ENCODE measurements around the gene PRCC. TPM values are rescaled to one million over a fixed set of nuclear protein-coding genes. Genes with fewer than 3 reads are reported as not detected.

Gene PRCC
- total and polyA plus RNA-seq, 2 of the 13 experiments (the other 11 are each of a cell fraction or from before 2014, with no cell fraction given) = 24.2 to 40.5 TPM

DNA sequence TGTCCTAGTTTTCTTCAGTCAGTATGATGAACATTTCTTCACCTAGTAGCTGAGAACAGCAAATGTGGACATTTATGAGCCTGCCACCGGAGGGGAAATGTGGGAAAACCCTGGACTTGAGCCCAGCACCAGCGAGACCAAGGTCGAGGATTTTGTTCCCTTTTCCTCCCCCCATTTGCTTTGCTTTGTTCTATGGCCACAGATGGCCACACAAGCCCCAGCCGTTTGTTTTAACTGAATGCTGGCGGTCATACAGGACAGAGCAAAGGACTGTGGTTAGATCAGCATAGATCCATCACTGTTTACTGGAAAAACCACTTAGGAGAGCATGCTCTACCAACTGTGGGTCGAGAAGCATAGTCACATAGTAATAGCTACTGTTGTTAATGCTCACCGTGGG, 28.5 kb downstream of the PRCC start (continued):
- TF ChIP-seq IRF2 (CRISPR knock-in tag; IDR thresholded peaks at IDR 0.05) (peak; percentile 54), ZNF777 (CRISPR knock-in tag; IDR thresholded peaks at IDR 0.05) (no peak), ZNF460 (CRISPR knock-in tag; IDR thresholded peaks at IDR 0.05; ENCODE audit: borderline replicate concordance) (no peak), TSC22D2 (CRISPR knock-in tag; IDR thresholded peaks at IDR 0.05; ENCODE audit: borderline replicate concordance) (no peak), ISX (CRISPR knock-in tag; conservative IDR thresholded peaks at IDR 0.05) (no peak), KLF11 (CRISPR knock-in tag; IDR thresholded peaks at IDR 0.05) (no peak), ZNF749 (CRISPR knock-in tag; IDR thresholded peaks at IDR 0.05; ENCODE audit: borderline replicate concordance) (no peak), MED8 (CRISPR knock-in tag; IDR thresholded peaks at IDR 0.05; ENCODE audit: insufficient replicate concordance) (no peak), ZNF335 (CRISPR knock-in tag; IDR thresholded peaks at IDR 0.05) (no peak), XRCC5 (optimal IDR thresholded peaks at IDR 0.05; ENCODE audit: low read length) (no peak), PITX1 (CRISPR knock-in tag; IDR thresholded peaks at IDR 0.05) (no peak), ZNF746 (CRISPR knock-in tag; IDR thresholded peaks at IDR 0.05) (no peak), RBM39 (IDR thresholded peaks at IDR 0.05; ENCODE audit: low read depth, low read length, poor library complexity, severe bottlenecking) (no peak), PRMT3 (CRISPR knock-in tag; IDR thresholded peaks at IDR 0.05; ENCODE audit: borderline replicate concordance, low read depth) (no peak), ZNF383 (CRISPR knock-in tag; IDR thresholded peaks at IDR 0.05; ENCODE audit: borderline replicate concordance) (no peak), SALL2 (CRISPR knock-in tag; IDR thresholded peaks at IDR 0.05) (no peak), ZNF879 (CRISPR knock-in tag; IDR thresholded peaks at IDR 0.05) (no peak), ATF7 (IDR thresholded peaks at IDR 0.05) (no peak), ATF7 (CRISPR knock-in tag; IDR thresholded peaks at IDR 0.05) (no peak), NFRKB (IDR thresholded peaks at IDR 0.05) (no peak), THAP11 (CRISPR knock-in tag; IDR thresholded peaks at IDR 0.05) (no peak), ZNF10 (CRISPR knock-in tag; IDR thresholded peaks at IDR 0.05; ENCODE audit: borderline replicate concordance, low read depth) (no peak)
- TF ChIP-seq, protein P1, sequence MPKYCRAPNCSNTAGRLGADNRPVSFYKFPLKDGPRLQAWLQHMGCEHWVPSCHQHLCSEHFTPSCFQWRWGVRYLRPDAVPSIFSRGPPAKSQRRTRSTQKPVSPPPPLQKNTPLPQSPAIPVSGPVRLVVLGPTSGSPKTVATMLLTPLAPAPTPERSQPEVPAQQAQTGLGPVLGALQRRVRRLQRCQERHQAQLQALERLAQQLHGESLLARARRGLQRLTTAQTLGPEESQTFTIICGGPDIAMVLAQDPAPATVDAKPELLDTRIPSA (CRISPR knock-in tag; IDR thresholded peaks at IDR 0.05; ENCODE audit: borderline replicate concordance) = no peak
- TF ChIP-seq, protein P2, sequence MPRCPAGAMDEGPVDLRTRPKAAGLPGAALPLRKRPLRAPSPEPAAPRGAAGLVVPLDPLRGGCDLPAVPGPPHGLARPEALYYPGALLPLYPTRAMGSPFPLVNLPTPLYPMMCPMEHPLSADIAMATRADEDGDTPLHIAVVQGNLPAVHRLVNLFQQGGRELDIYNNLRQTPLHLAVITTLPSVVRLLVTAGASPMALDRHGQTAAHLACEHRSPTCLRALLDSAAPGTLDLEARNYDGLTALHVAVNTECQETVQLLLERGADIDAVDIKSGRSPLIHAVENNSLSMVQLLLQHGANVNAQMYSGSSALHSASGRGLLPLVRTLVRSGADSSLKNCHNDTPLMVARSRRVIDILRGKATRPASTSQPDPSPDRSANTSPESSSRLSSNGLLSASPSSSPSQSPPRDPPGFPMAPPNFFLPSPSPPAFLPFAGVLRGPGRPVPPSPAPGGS (CRISPR knock-in tag; IDR thresholded peaks at IDR 0.05) = no peak
- TF ChIP-seq, protein P3, sequence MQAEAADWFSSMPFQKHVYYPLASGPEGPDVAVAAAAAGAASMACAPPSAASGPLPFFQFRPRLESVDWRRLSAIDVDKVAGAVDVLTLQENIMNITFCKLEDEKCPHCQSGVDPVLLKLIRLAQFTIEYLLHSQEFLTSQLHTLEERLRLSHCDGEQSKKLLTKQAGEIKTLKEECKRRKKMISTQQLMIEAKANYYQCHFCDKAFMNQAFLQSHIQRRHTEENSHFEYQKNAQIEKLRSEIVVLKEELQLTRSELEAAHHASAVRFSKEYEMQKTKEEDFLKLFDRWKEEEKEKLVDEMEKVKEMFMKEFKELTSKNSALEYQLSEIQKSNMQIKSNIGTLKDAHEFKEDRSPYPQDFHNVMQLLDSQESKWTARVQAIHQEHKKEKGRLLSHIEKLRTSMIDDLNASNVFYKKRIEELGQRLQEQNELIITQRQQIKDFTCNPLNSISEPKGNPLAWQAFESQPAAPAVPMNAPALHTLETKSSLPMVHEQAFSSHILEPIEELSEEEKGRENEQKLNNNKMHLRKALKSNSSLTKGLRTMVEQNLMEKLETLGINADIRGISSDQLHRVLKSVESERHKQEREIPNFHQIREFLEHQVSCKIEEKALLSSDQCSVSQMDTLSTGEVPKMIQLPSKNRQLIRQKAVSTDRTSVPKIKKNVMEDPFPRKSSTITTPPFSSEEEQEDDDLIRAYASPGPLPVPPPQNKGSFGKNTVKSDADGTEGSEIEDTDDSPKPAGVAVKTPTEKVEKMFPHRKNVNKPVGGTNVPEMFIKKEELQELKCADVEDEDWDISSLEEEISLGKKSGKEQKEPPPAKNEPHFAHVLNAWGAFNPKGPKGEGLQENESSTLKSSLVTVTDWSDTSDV (CRISPR knock-in tag; IDR thresholded peaks at IDR 0.05) = no peak
- TF ChIP-seq, protein P4, sequence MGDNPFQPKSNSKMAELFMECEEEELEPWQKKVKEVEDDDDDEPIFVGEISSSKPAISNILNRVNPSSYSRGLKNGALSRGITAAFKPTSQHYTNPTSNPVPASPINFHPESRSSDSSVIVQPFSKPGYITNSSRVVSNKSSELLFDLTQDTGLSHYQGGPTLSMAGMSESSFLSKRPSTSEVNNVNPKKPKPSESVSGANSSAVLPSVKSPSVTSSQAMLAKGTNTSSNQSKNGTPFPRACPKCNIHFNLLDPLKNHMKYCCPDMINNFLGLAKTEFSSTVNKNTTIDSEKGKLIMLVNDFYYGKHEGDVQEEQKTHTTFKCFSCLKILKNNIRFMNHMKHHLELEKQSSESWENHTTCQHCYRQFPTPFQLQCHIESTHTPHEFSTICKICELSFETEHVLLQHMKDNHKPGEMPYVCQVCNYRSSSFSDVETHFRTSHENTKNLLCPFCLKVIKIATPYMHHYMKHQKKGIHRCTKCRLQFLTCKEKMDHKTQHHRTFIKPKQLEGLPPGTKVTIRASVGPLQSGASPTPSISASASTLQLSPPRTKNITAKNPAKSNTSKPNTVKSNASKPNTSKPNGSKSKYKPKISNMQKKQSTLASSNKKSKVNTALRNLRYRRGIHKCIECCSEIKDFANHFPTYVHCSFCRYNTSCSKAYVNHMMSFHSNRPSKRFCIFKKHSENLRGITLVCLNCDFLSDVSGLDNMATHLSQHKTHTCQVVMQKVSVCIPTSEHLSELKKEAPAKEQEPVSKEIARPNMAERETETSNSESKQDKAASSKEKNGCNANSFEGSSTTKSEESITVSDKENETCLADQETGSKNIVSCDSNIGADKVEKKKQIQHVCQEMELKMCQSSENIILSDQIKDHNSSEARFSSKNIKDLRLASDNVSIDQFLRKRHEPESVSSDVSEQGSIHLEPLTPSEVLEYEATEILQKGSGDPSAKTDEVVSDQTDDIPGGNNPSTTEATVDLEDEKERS (CRISPR knock-in tag; IDR thresholded peaks at IDR 0.05) = no peak
